GM06990 (cell line): Measurements from ENCODE around the gene TROAP.
"Not testable (repeated sequence)": the region's sequence is repeated elsewhere in the genome, so short reads cannot be mapped to it uniquely, and the experiment has no call there.

Source experiments
- DNase-seq: peaks from one replicate; pipeline ENCODE4 v3.0.0-alpha.2; 2011; ENCODE audit not compliant: insufficient read length; ENCODE audit errors: extremely low read depth
- H3K27me3 ChIP-seq: replicated peaks from 2 replicates; pipeline ENCODE4 v1.6.0; 2011; ENCODE audit warnings: low read length; ENCODE audit not compliant: control insufficient read depth, insufficient read depth
- H3K36me3 ChIP-seq: 2 replicates; pipeline ENCODE4 v1.5.1; 2011; ENCODE audit warnings: low read length; ENCODE audit not compliant: control insufficient read depth, insufficient read depth
- H3K4me3 ChIP-seq: replicated peaks from 2 replicates; pipeline ENCODE4 v1.5.1; 2011; ENCODE audit warnings: low read depth, mild to moderate bottlenecking, control low read depth, low read length
- CTCF ChIP-seq: IDR thresholded peaks from 2 replicates; pipeline ENCODE4 v1.5.1; 2011; ENCODE audit warnings: low read length, control low read depth, mild to moderate bottlenecking, inconsistent platforms; ENCODE audit not compliant: insufficient read depth, poor library complexity, severe bottlenecking

Gene TROAP

GRCh38 chr12:49330631-49331379 lies 7.8 kb downstream of the TROAP start:
- no peak for TF ChIP-seq CTCF
- DNase-seq = no peak
- Histone ChIP-seq H3K36me3 (peaks cover 22% of the 10 kb centered on the region), H3K4me3 (no peak overlapping the region), H3K27me3 (no peaks in the 10 kb centered on the region)

- H3K36me3 ChIP-seq = peaks cover 20% of the 10 kb centered on the region
- DNase-seq = no peak
- H3K4me3 ChIP-seq = no peak overlapping the region
- H3K27me3 ChIP-seq = no peaks in the 10 kb centered on the region; the same call in 1 of the 2 replicates
- TF ChIP-seq CTCF = peak; percentile 60
These were observed 8.5 kb downstream of the TROAP start for GRCh38 chr12:49331380-49332222.

- DNase-seq = no peak
- Histone ChIP-seq H3K27me3 (no peaks in the 10 kb centered on the region; the same call in 1 of the 2 replicates), H3K36me3 (peaks cover 14% of the 10 kb centered on the region), H3K4me3 (no peak overlapping the region)
- TF ChIP-seq CTCF = no peak
These were observed 9.4 kb downstream of the TROAP start for GRCh38 chr12:49332441-49332861.

GRCh38 chr12:49332891-49333371 lies 9.9 kb downstream of the TROAP start:
- peaks cover 14% of the 10 kb centered on the region for H3K36me3 ChIP-seq
- no peak for TF ChIP-seq CTCF
- no peak overlapping the region for H3K4me3 ChIP-seq
- peaks cover 1% of the 10 kb centered on the region for H3K27me3 ChIP-seq
- DNase-seq = no peak

GRCh38 chr12:49333778-49334177 lies 10.7 kb downstream of the TROAP start:
- H3K36me3 ChIP-seq = peaks cover 13% of the 10 kb centered on the region
- not testable (repeated sequence) for DNase-seq, H3K4me3 ChIP-seq, H3K27me3 ChIP-seq

- H3K36me3 ChIP-seq = peaks cover 10% of the 10 kb centered on the region
- no peak for TF ChIP-seq CTCF
- DNase-seq = no peak
- H3K27me3 ChIP-seq = peaks cover 1% of the 10 kb centered on the region
- H3K4me3 ChIP-seq = no peak overlapping the region
These were observed 11.2 kb downstream of the TROAP start for GRCh38 chr12:49334226-49334625.
